H1 (cell line): Measurements from ENCODE around the gene CEP97.

Source experiments
- BCL11A ChIP-seq, 2 experiments: IDR thresholded peaks; one replicate each; pipeline ENCODE4 v1.6.1; 2011; ENCODE audit warnings: low read depth in 2 of 2, low read length in 2 of 2, mild to moderate bottlenecking in 2 of 2
- CHD1 ChIP-seq: IDR thresholded peaks from 2 replicates; pipeline ENCODE4 v1.6.1; 2012; ENCODE audit warnings: low read depth, low read length, improper control_type of control experiment
- CTBP2 ChIP-seq: IDR thresholded peaks from 2 replicates; pipeline ENCODE4 v1.7.0; 2011; ENCODE audit warnings: borderline replicate concordance, mild to moderate bottlenecking, moderate library complexity, mixed read lengths, low read length; ENCODE audit not compliant: insufficient read depth, insufficient read length
- EP300 ChIP-seq, 2 experiments: IDR thresholded peaks; 1 replicate in 1 of 2; 2 replicates in 1 of 2; pipeline ENCODE4 v1.6.1; 2011 to 2012; ENCODE audit warnings: low read depth in 2 of 2, low read length in 2 of 2, mild to moderate bottlenecking in 2 of 2, borderline replicate concordance in 1 of 2, inconsistent platforms in 1 of 2, moderate library complexity in 1 of 2
- JUND ChIP-seq: IDR thresholded peaks from 2 replicates; pipeline ENCODE4 v1.6.1; 2011; ENCODE audit warnings: mild to moderate bottlenecking, improper control_type of control experiment, low read length
- KDM5A ChIP-seq: fragments of 200-600 bp; IDR thresholded peaks from 2 replicates; pipeline ENCODE4 v1.7.1; 2012; ENCODE audit warnings: mild to moderate bottlenecking, low read length, inconsistent platforms, mixed read lengths
- POLR2A ChIP-seq, 2 experiments: IDR thresholded peaks; 1 replicate in 1 of 2; 2 replicates in 1 of 2; pipeline ENCODE4 v1.6.1; 2011; ENCODE audit warnings: low read depth in 2 of 2, low read length in 2 of 2, mild to moderate bottlenecking in 2 of 2; ENCODE audit errors: control extremely low read depth in 1 of 2
- POLR2AphosphoS5 ChIP-seq: IDR thresholded peaks from 2 replicates; pipeline ENCODE4 v1.6.1; 2011; ENCODE audit warnings: low read depth, low read length
- RFX5 ChIP-seq: IDR thresholded peaks from 2 replicates; pipeline ENCODE4 v1.6.1; 2011; ENCODE audit warnings: low read depth, low read length, improper control_type of control experiment, borderline replicate concordance
- TCF12 ChIP-seq: IDR thresholded peaks from 2 replicates; pipeline ENCODE4 v1.6.1; 2011; ENCODE audit warnings: low read depth, mild to moderate bottlenecking, low read length
- YY1 ChIP-seq: IDR thresholded peaks from 2 replicates; pipeline ENCODE4 v1.6.1; 2011; ENCODE audit warnings: low read depth, mild to moderate bottlenecking, low read length
- TF ChIP-seq, protein P1 (sequence below), 3 experiments: IDR thresholded peaks; 1 replicate in 2 of 3; 2 replicates in 1 of 3; pipeline versions ENCODE4 v1.5.1 to v1.6.1; 2011; ENCODE audit warnings: low read length in 3 of 3, mild to moderate bottlenecking in 3 of 3, inconsistent platforms in 2 of 3, low read depth in 1 of 3, moderate library complexity in 1 of 3; ENCODE audit not compliant: insufficient read depth in 1 of 3; ENCODE audit errors: control extremely low read depth in 1 of 3

GRCh38 chr3:101690972-101691371, 33.4 kb upstream of the CEP97 start:
- no peak for TF ChIP-seq CHD1
- TF ChIP-seq, protein P1, sequence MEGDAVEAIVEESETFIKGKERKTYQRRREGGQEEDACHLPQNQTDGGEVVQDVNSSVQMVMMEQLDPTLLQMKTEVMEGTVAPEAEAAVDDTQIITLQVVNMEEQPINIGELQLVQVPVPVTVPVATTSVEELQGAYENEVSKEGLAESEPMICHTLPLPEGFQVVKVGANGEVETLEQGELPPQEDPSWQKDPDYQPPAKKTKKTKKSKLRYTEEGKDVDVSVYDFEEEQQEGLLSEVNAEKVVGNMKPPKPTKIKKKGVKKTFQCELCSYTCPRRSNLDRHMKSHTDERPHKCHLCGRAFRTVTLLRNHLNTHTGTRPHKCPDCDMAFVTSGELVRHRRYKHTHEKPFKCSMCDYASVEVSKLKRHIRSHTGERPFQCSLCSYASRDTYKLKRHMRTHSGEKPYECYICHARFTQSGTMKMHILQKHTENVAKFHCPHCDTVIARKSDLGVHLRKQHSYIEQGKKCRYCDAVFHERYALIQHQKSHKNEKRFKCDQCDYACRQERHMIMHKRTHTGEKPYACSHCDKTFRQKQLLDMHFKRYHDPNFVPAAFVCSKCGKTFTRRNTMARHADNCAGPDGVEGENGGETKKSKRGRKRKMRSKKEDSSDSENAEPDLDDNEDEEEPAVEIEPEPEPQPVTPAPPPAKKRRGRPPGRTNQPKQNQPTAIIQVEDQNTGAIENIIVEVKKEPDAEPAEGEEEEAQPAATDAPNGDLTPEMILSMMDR (IDR thresholded peaks at IDR 0.05; ENCODE audit: control extremely low read depth in 1 of 3, insufficient read depth in 1 of 3, low read depth in 1 of 3, low read length in 3 of 3) = peak in 2 of 3 experiments; percentile 20 to 23; a peak in 2 of 4 replicates
- no peak for TF ChIP-seq JUND
- TF ChIP-seq TCF12 = no peak
- no peak for TF ChIP-seq BCL11A (IDR thresholded peaks at IDR 0.05; ENCODE audit: low read depth in 2 of 2, low read length in 2 of 2)
- TF ChIP-seq CTBP2 = no peak
- no peak for TF ChIP-seq POLR2A (IDR thresholded peaks at IDR 0.05; ENCODE audit: control extremely low read depth in 1 of 2, low read depth in 2 of 2, low read length in 2 of 2)
- no peak for TF ChIP-seq EP300 (IDR thresholded peaks at IDR 0.05; ENCODE audit: borderline replicate concordance in 1 of 2, low read depth in 2 of 2, low read length in 2 of 2)
- no peak for TF ChIP-seq POLR2AphosphoS5
- TF ChIP-seq KDM5A = no peak
- TF ChIP-seq YY1 = no peak
- no peak for TF ChIP-seq RFX5
